Activated CD4-positive, alpha-beta memory T cell treated with anti-CD3 and anti-CD28 coated beads, Interleukin-2, amount 10 ng/mL, durations not matched to agents 7 days and 5 days (primary cell): ENCODE data around the gene AP4E1. TPM values are rescaled to one million over a fixed set of nuclear protein-coding genes. Genes with fewer than 3 reads are reported as not detected.
"Not testable (repeated sequence)": the region's sequence is repeated elsewhere in the genome, so short reads cannot be mapped to it uniquely, and the experiment has no call there.

ENCODE experiments used
- CTCF ChIA-PET: fragments of 350-600 bp; sonication (Branson Sonifier 250); formaldehyde crosslinking; loops from one replicate; lab custom pipeline; 2021; ENCODE audit warnings: antibody characterized with exemption, inconsistent platforms; lab: Charles Lee
- POLR2A ChIA-PET: fragments of 350-600 bp; sonication (Branson Sonifier 250); formaldehyde crosslinking; loops from one replicate; lab custom pipeline; 2021; ENCODE audit warnings: antibody characterized with exemption; lab: Charles Lee
- DNase-seq: peaks from one replicate; pipeline ENCODE4 v3.0.0-alpha.2; 2020
- H3K27ac Mint-ChIP-seq: one replicate; pipeline ENCODE4 v1.8.0; 2021; ENCODE audit warnings: mild to moderate bottlenecking, mixed read lengths
- H3K27me3 Mint-ChIP-seq: one replicate; pipeline ENCODE4 v1.8.0; 2021; ENCODE audit warnings: mixed read lengths
- H3K36me3 Mint-ChIP-seq: one replicate; pipeline ENCODE4 v1.8.0; 2021; ENCODE audit warnings: low read depth, mixed read lengths
- H3K4me1 Mint-ChIP-seq: one replicate; pipeline ENCODE4 v1.8.0; 2021; ENCODE audit warnings: mixed read lengths
- H3K4me3 Mint-ChIP-seq: one replicate; pipeline ENCODE4 v1.8.0; 2021; ENCODE audit warnings: mild to moderate bottlenecking, mixed read lengths
- H3K9me3 Mint-ChIP-seq: one replicate; pipeline ENCODE4 v1.8.0; 2021; ENCODE audit warnings: mixed read lengths
- total RNA-seq, 2 experiments: library from RNA; stranded (reverse); gene quantifications; one replicate each; pipeline ENCODE4 v1.2.3, GENCODE V29; 2021

Gene AP4E1
- 10 to 100 TPM; 13.3 to 14.5 TPM for total RNA-seq

DNA sequence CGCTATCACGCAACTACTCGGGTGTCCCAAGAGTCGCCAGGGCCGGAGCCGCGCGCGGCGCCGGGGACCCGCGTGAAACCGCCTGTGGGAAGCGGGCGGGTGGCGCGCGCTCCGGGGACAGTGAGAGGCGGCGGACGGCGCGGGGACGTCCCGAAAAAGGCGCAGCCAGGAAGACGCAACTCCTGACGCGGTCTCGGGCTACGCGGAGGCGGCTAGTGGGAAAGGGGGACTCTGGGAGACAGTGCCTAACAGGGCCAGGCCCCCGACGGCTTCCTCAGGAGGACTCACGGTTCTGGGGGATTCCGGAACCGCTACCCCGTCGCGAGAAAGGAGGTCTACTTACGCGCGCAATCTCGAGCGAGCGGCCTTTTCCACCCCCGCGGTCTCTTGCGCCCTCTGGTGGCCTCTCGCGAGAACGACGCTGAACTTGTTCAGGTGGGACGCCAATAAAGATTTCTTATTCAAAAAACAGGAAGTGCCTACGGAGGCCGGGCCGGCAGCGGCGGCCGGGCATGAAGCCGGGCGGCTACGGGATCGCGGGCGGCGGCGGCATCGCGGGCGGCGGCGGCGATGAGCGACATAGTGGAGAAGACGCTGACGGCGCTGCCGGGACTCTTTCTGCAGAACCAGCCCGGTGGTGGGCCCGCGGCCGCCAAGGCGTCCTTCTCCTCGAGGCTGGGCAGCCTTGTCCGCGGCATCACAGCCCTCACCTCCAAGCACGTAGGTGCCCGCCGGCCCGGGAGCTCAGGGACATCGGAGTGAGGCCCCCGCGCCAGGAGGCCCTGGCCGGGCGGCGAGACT lies at the start of gene AP4E1:
TSS of gene AP4E1 (plus strand) at position 475 of the 801 bp plus-strand sequence. CDS start at position 571, 96 bp downstream.
- Mint-ChIP-seq H3K36me3 (peaks cover 15% of the 10 kb centered on the region), H3K9me3 (no peaks in the 10 kb centered on the region), H3K4me1 (peaks cover 28% of the 10 kb centered on the region), H3K27ac (peak within 1 kb of the TSS; percentile 98), H3K27me3 (no peaks in the 10 kb centered on the region), H3K4me3 (peak within 1 kb of the TSS; percentile 96)
- CTCF ChIA-PET, result interaction anchor here (0.7 to 2.0 kb wide), 10 partner anchors 9 to 592 kb away, joined by 3 to 13 read pairs (median 4); no protein-coding TSS in a partner anchor
- DNase-seq, result peak; percentile 95
- POLR2A ChIA-PET, result interaction anchor here (0.5 to 3.2 kb wide), 32 partner anchors 8 to 1738 kb away, joined by 3 to 32 read pairs (median 4); partner anchors contain the start of genes GABPB1, GALK2, TRPM7 and USP8

DNA sequence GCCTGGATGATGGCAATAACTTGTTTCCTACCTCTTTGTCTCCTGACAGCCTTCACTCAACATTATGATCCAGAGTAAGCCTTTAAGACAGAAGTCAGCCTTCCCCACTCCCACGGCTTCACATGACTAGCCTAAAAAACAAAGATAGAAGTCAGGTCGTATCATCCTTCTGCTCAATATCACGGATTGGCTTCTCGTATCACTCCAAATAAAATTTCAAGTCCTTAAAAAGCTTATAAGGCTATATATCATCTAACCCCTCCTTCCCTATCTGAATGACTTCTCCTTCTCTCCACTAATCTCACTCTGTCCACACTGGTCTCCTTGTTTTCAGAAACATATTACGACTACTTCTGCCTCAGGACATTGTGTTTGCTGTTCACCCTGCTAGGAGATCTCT lies 47.7 kb upstream of the AP4E1 start:
- H3K36me3 Mint-ChIP-seq, result no peaks in the 10 kb centered on the region
- H3K9me3 Mint-ChIP-seq, result no peaks in the 10 kb centered on the region
- peaks cover 13% of the 10 kb centered on the region for H3K27me3 Mint-ChIP-seq
- POLR2A ChIA-PET, result interaction anchor here (0.7 kb wide), 1 partner anchor 186 kb away, joined by 3 read pairs; no protein-coding TSS in a partner anchor
- CTCF ChIA-PET, result no interaction called here
- H3K4me3 Mint-ChIP-seq, result no peak overlapping the region
- DNase-seq, result no peak
- H3K27ac Mint-ChIP-seq, result no peak overlapping the region
- no peaks in the 10 kb centered on the region for H3K4me1 Mint-ChIP-seq

DNA sequence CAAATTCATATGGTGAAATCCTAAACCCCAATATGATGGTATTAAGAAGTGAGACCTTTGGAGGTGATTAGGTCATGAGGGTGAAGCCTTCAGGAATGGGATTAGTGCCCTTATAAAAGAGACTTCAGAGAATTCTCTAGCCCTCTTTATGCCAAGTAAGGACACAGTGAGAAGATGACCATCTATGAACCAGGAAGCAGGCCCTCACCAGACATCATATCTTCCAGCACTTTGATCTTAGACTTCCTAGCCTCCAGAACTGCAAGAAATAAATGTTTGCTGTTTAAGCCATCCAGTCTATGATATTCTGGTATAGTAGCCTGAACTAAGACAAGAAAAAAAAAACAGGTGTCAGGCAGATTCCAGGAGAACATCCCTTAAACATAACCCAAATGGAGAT lies 45.9 kb upstream of the AP4E1 start:
- Mint-ChIP-seq H3K4me3 (no peak overlapping the region), H3K9me3 (no peaks in the 10 kb centered on the region), H3K27me3 (peaks cover 10% of the 10 kb centered on the region), H3K27ac (no peak overlapping the region), H3K36me3 (no peaks in the 10 kb centered on the region), H3K4me1 (no peaks in the 10 kb centered on the region)
- ChIA-PET POLR2A (no interaction called here), CTCF (no interaction called here)
- no peak for DNase-seq

DNA sequence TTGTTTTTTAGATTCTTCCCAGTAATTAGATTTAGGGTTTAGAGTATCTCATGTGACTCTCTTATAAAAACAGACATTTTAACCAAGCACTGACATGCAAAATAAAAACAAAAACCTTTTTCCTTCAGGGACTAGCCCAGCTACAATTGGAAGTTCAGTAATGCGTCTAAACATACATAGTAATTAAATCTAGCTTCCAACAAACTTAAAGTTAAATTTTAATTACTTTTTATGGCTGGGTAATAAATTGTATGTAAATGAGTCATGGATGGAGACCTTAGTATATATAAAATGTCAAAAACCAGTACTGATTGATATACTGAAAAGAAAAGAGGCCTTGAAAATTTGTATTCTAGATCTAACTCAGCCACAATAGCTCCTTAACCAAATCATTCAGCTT lies 43.6 kb upstream of the AP4E1 start:
- ChIA-PET POLR2A (interaction anchor here (1.5 kb wide), 1 partner anchor 179 kb away, joined by 3 read pairs; a partner anchor contains a TSS), CTCF (interaction anchor here (0.6 to 1.4 kb wide), 3 partner anchors 11 to 440 kb away, joined by 3 to 6 read pairs (median 4); no protein-coding TSS in a partner anchor)
- no peak overlapping the region for H3K27ac Mint-ChIP-seq
- no peak overlapping the region for H3K4me3 Mint-ChIP-seq
- peaks cover 7% of the 10 kb centered on the region for H3K27me3 Mint-ChIP-seq
- no peaks in the 10 kb centered on the region for H3K9me3 Mint-ChIP-seq
- H3K4me1 Mint-ChIP-seq, result no peaks in the 10 kb centered on the region
- no peak for DNase-seq
- no peaks in the 10 kb centered on the region for H3K36me3 Mint-ChIP-seq

DNA sequence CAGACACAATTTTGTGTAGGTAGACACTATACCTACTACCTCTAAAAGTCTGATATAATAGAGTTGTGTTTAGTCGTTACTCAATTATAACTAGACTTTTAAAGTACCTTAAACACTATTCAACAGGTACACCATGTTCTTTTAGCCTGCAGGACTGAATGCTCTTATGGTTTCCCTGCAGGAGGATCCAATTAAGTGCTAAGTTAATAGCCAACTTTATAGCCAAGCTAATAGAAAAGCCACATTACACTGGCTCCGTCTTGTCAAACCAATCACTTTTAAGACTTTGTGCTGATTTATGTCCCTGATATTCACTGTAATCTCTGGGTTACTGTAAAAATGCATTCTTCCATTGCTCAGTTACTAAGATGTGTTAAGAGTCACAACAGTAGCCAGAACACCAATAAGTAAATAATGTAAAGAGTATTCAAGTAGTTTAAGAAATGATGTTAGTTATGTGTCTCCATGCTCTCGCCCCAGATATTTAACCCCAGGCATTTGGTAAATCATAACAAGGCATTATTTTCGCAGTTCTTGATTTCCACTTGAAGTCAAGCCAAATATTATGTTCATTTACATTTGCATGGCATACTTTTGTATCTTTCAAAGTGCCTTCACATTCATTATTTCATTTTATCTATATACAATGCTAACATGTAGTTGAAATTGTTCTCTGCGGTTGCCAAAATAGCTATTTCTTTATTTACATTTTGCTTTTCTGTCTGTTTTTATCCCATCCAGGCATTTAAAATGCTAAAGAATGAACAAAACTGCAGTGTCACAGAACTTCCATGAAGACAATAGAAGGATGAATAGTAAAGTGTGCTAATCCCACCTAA lies 42.7 kb upstream of the AP4E1 start:
- POLR2A ChIA-PET, result interaction anchor here (0.5 kb wide), 1 partner anchor 312 kb away, joined by 4 read pairs; no protein-coding TSS in a partner anchor

DNA sequence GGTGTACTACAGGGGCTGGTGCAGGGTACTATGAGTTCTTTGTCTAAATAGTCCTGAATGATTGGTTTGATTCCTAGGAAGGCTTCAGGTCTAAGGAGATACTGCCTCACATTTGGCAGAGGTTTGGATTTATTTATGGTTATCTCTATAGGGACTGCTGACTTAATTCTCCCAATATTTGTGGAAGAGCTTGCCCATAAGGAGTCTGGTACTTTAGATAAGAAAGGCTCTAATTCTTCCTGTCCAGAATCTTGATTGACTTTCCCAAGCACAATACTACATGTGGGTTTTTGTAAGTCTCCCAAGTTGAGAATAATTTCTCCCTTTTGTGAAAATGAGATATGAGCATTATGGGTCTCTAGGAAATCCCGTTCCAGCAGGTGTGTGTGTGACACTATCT lies 36.7 kb upstream of the AP4E1 start:
- Mint-ChIP-seq H3K9me3 (no peaks in the 10 kb centered on the region), H3K4me1 (peaks cover 4% of the 10 kb centered on the region), H3K4me3 (no peak overlapping the region), H3K27ac (no peak overlapping the region), H3K27me3 (peaks cover 16% of the 10 kb centered on the region), H3K36me3 (no peaks in the 10 kb centered on the region)
- POLR2A ChIA-PET, result no interaction called here
- no peak for DNase-seq
- CTCF ChIA-PET, result interaction anchor here (1.5 kb wide), 1 partner anchor 8 kb away, joined by 3 read pairs; no protein-coding TSS in a partner anchor

More for the DNA sequence above, 42.7 kb upstream of the AP4E1 start:
- Mint-ChIP-seq H3K36me3 (no peaks in the 10 kb centered on the region), H3K9me3 (no peaks in the 10 kb centered on the region), H3K4me3 (no peak overlapping the region), H3K4me1 (no peaks in the 10 kb centered on the region), H3K27ac (no peak overlapping the region), H3K27me3 (peaks cover 10% of the 10 kb centered on the region)
- no peak for DNase-seq
- CTCF ChIA-PET, result interaction anchor here (0.6 to 1.4 kb wide), 2 partner anchors 11 to 63 kb away, joined by 3 to 6 read pairs; no protein-coding TSS in a partner anchor

DNA sequence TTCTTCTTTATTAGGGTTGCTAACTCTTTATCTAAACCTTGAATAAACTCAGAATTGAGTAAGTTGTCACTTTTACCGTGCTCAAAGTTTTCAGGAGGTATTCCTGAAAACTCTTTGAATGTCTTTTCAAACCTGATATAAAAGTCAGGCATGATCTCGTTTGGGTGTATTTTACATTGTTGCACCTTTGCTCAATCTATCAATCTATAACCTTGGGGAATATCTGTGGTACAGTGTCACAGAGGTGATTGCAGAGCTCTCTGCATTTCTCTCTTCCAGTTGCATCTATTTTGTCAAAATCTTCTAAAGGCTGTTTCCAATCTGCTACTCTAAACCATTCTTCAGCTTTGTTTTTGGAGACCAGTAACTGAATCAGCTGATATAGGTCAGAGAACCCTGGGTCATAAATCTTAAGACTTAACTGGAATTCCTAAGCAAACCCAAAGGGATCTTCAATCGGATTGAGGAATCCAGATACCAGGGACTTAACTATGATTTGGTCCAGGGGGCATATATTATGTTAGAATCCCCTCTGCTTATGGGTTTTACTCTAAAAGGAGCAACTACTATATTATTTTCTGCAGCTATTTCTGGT lies 35.6 kb upstream of the AP4E1 start:
- DNase-seq, result no peak
- POLR2A ChIA-PET, result no interaction called here
- H3K9me3 Mint-ChIP-seq, result no peaks in the 10 kb centered on the region
- no peaks in the 10 kb centered on the region for H3K36me3 Mint-ChIP-seq
- peaks cover 16% of the 10 kb centered on the region for H3K27me3 Mint-ChIP-seq
- CTCF ChIA-PET, result interaction anchor here (0.6 kb wide), 2 partner anchors 8 to 109 kb away, joined by 3 to 4 read pairs; no protein-coding TSS in a partner anchor
- H3K4me1 Mint-ChIP-seq, result peaks cover 13% of the 10 kb centered on the region
- no peak overlapping the region for H3K4me3 Mint-ChIP-seq
- H3K27ac Mint-ChIP-seq, result no peak overlapping the region

DNA sequence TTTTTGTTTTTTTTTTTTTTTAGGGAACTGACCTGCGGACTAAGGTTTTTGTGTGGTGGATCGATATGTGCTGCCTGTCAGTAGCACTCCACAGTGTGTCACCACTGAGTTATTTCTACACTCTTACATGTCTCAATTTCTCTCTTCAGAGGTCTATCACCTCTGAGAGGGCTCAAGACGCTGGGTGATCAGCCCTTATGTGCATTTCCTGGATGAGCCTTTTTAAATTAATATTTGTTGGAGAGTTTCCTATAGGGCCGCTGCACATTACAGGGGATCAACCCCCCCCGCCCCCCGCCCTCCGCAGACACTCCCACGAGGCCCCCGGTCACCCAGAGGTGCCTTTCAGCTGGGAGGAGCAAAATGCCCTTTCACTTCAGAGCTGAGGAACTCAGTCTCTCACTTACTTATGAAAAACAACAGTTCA lies 34.5 kb upstream of the AP4E1 start:
- Mint-ChIP-seq H3K4me3 (no peak overlapping the region), H3K27ac (no peak overlapping the region), H3K36me3 (no peaks in the 10 kb centered on the region), H3K4me1 (peaks cover 23% of the 10 kb centered on the region), H3K9me3 (no peaks in the 10 kb centered on the region), H3K27me3 (peaks cover 16% of the 10 kb centered on the region)
- ChIA-PET CTCF (interaction anchor here (0.8 kb wide), 1 partner anchor 269 kb away, joined by 3 read pairs; no protein-coding TSS in a partner anchor), POLR2A (interaction anchor here (1.0 kb wide), 1 partner anchor 11 kb away, joined by 3 read pairs; no protein-coding TSS in a partner anchor)
- no peak for DNase-seq

DNA sequence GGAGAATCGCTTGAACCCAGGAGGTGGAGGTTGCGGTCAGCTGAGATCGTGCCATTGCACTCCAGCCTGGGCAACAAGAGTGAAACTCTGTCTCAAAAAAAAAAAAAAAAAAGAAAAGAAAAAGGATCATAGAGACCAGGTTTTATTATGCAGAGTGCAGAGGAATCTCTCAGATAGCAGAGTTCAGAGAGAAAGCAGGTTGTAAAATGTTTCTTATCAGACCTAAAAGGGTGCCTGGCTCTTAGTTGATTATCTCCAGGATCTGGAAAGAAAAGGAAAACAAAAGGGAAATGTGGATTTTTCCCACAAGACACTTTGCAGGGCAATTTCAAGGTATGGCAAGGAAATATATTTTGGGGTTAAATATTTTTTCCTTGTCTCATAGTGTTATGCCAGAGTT lies 33.2 kb upstream of the AP4E1 start:
- POLR2A ChIA-PET, H3K36me3 Mint-ChIP-seq, H3K9me3 Mint-ChIP-seq, H3K27ac Mint-ChIP-seq, H3K4me3 Mint-ChIP-seq, DNase-seq: not testable (repeated sequence)
- peaks cover 34% of the 10 kb centered on the region for H3K4me1 Mint-ChIP-seq
- CTCF ChIA-PET, result interaction anchor here (1.2 to 4.0 kb wide), 7 partner anchors 10 to 452 kb away, joined by 3 to 24 read pairs (median 6); partner anchors contain the start of gene SPPL2A
- H3K27me3 Mint-ChIP-seq, result peaks cover 16% of the 10 kb centered on the region

DNA sequence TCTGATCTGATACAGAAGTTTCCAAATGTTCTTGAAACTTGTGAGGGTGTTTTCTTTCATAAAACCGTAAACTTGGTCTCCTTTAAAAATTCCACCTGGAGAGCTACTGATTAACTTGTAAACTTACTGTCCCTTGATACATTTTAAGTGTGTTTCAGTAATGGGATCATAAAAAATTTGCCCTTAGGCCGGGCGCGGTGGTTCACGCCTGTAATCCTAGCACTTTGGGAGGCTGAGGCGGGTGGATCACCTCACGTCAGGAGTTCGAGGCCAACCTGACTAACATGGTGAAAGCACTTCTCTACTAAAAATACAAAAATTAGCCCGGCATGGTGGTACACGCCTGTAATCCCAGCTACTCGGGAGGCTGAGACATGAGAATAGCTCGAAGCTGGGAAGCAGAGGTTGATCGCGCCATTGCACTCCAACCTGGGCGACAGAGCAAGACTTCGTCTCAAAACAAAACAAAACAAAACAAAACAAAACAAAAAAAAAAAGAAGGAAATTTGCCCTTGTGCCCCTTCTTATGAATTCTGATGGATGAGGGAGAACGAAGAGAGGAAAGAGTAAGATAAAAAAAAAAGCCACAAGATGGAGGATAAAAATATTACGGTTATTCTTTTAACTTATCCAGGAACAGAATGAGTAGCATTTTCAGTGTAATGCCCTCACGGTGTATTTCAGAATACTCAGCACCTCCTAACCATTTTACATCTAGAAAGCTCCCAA lies 32.1 kb upstream of the AP4E1 start:
- Mint-ChIP-seq H3K4me3 (peak overlapping the region; percentile 58), H3K4me1 (peaks cover 46% of the 10 kb centered on the region), H3K27ac (peak overlapping the region; percentile 52), H3K9me3 (no peaks in the 10 kb centered on the region), H3K36me3 (no peaks in the 10 kb centered on the region), H3K27me3 (peaks cover 12% of the 10 kb centered on the region)
- POLR2A ChIA-PET, result interaction anchor here (0.6 to 1.8 kb wide), 7 partner anchors 9 to 520 kb away, joined by 3 to 8 read pairs (median 5); no protein-coding TSS in a partner anchor
- DNase-seq, result no peak
- CTCF ChIA-PET, result interaction anchor here (0.7 to 4.0 kb wide), 19 partner anchors 9 to 694 kb away, joined by 3 to 24 read pairs (median 3); partner anchors contain the start of genes GABPB1, SLC27A2 and SPPL2A

DNA sequence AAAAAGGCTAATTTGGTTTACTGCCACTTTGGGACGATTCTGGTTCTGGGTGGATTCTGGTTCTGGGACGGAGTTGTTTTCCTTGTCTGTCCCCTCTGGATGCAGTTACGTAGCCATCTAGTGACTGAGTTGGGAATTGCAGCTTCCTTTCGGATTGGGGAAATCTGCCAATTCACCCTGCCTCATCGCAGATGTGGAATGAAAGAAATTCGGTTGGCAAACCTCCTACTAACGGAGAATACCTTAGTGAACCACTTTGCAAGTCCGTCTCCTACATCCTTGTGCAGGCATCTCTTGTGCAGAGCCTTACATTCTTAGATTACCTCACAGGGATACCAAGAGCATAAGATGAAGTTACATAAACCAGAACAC lies 31.5 kb upstream of the AP4E1 start:
- ChIA-PET POLR2A (interaction anchor here (0.6 to 1.8 kb wide), 7 partner anchors 8 to 521 kb away, joined by 3 to 8 read pairs (median 5); no protein-coding TSS in a partner anchor), CTCF (interaction anchor here (1.0 to 4.0 kb wide), 14 partner anchors 9 to 695 kb away, joined by 3 to 24 read pairs (median 4); partner anchors contain the start of genes GABPB1, SLC27A2 and SPPL2A)
- peaks cover 50% of the 10 kb centered on the region for H3K4me1 Mint-ChIP-seq
- H3K27me3 Mint-ChIP-seq, result peaks cover 10% of the 10 kb centered on the region
- peak overlapping the region; percentile 58 for H3K4me3 Mint-ChIP-seq
- H3K36me3 Mint-ChIP-seq, result no peaks in the 10 kb centered on the region
- DNase-seq, result peak; percentile 71
- H3K9me3 Mint-ChIP-seq, result no peaks in the 10 kb centered on the region
- peak overlapping the region; percentile 52 for H3K27ac Mint-ChIP-seq
